ENCODE measurements around the gene ADPRHL1. TPM values are rescaled to one million over a fixed set of nuclear protein-coding genes. Genes with fewer than 3 reads are reported as not detected.

Gene ADPRHL1
- total RNA-seq, 2 donors from 2014 or later = 1.8 to 1.9 TPM

- DNase-seq (ENCODE audit: low spot score) (peak; percentile 71), ATAC-seq (peak; percentile 26 to 37)
- Mint-ChIP-seq H3K9me3 (no peaks in the 10 kb centered on the region), H3K27me3 (no peaks in the 10 kb centered on the region), H3K4me3 (peak overlapping the region; percentile 92), H3K27ac (peak overlapping the region; percentile 37 to 81), H3K36me3 (no peaks in the 10 kb centered on the region), H3K4me1 (ENCODE audit: low read depth in 2 of 2) (peaks cover 40 to 45% of the 10 kb centered on the region in 2 donors)
Measured at GRCh38 chr13:113489549-113490495, 36.5 kb upstream of the ADPRHL1 start.

GRCh38 chr13:113489171-113489548 is 35.9 kb upstream of the ADPRHL1 start:
- no peaks in the 10 kb centered on the region for H3K9me3 Mint-ChIP-seq
- peak overlapping the region; percentile 92 for H3K4me3 Mint-ChIP-seq
- ATAC-seq = no peak
- H3K36me3 Mint-ChIP-seq = no peaks in the 10 kb centered on the region
- no peak for DNase-seq (ENCODE audit: low spot score)
- peak overlapping the region; percentile 37 to 81 for H3K27ac Mint-ChIP-seq
- H3K4me1 Mint-ChIP-seq (ENCODE audit: low read depth in 2 of 2) = peaks cover 37 to 42% of the 10 kb centered on the region in 2 donors
- no peaks in the 10 kb centered on the region for H3K27me3 Mint-ChIP-seq

GRCh38 chr13:113488283-113488682 is 35.0 kb upstream of the ADPRHL1 start:
- Mint-ChIP-seq H3K4me1 (ENCODE audit: low read depth in 2 of 2) (peaks cover 29 to 33% of the 10 kb centered on the region in 2 donors), H3K9me3 (no peaks in the 10 kb centered on the region), H3K27ac (no peak overlapping the region), H3K36me3 (no peaks in the 10 kb centered on the region), H3K27me3 (no peaks in the 10 kb centered on the region), H3K4me3 (peak overlapping the region; percentile 40)
- ATAC-seq (no peak), DNase-seq (ENCODE audit: low spot score) (no peak)

GRCh38 chr13:113486698-113487097 is 33.4 kb upstream of the ADPRHL1 start:
- H3K9me3 Mint-ChIP-seq = no peaks in the 10 kb centered on the region
- no peak for DNase-seq (ENCODE audit: low spot score)
- H3K36me3 Mint-ChIP-seq = no peaks in the 10 kb centered on the region
- ATAC-seq = no peak
- H3K4me3 Mint-ChIP-seq = no peak overlapping the region
- no peak overlapping the region for H3K27ac Mint-ChIP-seq
- no peaks in the 10 kb centered on the region for H3K27me3 Mint-ChIP-seq
- H3K4me1 Mint-ChIP-seq (ENCODE audit: low read depth in 2 of 2) = peaks cover 23 to 24% of the 10 kb centered on the region in 2 donors

- no peak for DNase-seq (ENCODE audit: low spot score)
- peaks cover 21 to 23% of the 10 kb centered on the region in 2 donors for H3K4me1 Mint-ChIP-seq (ENCODE audit: low read depth in 2 of 2)
- no peak overlapping the region for H3K4me3 Mint-ChIP-seq
- H3K27me3 Mint-ChIP-seq = no peaks in the 10 kb centered on the region
- ATAC-seq = no peak
- no peaks in the 10 kb centered on the region for H3K36me3 Mint-ChIP-seq
- H3K27ac Mint-ChIP-seq = no peak overlapping the region
- H3K9me3 Mint-ChIP-seq = no peaks in the 10 kb centered on the region
Measured at GRCh38 chr13:113485545-113485944, 32.3 kb upstream of the ADPRHL1 start.

GRCh38 chr13:113483504-113484293 is 30.4 kb upstream of the ADPRHL1 start:
- H3K27me3 Mint-ChIP-seq = no peaks in the 10 kb centered on the region
- H3K27ac Mint-ChIP-seq = no peak overlapping the region
- no peak for ATAC-seq
- peaks cover 6% of the 10 kb centered on the region for H3K36me3 Mint-ChIP-seq
- peaks cover 8 to 14% of the 10 kb centered on the region in 2 donors for H3K4me1 Mint-ChIP-seq (ENCODE audit: low read depth in 2 of 2)
- no peak overlapping the region for H3K4me3 Mint-ChIP-seq
- no peaks in the 10 kb centered on the region for H3K9me3 Mint-ChIP-seq
- no peak for DNase-seq (ENCODE audit: low spot score)

GRCh38 chr13:113483081-113483480 is 29.8 kb upstream of the ADPRHL1 start:
- H3K9me3 Mint-ChIP-seq = no peaks in the 10 kb centered on the region
- H3K4me3 Mint-ChIP-seq = no peak overlapping the region
- H3K27me3 Mint-ChIP-seq = no peaks in the 10 kb centered on the region
- H3K27ac Mint-ChIP-seq = no peak overlapping the region
- no peak for DNase-seq (ENCODE audit: low spot score)
- H3K36me3 Mint-ChIP-seq = peaks cover 8% of the 10 kb centered on the region
- H3K4me1 Mint-ChIP-seq (ENCODE audit: low read depth in 2 of 2) = peaks cover 3 to 9% of the 10 kb centered on the region in 2 donors
- no peak for ATAC-seq

GRCh38 chr13:113479179-113479578 is 25.9 kb upstream of the ADPRHL1 start:
- peaks cover 19% of the 10 kb centered on the region for H3K36me3 Mint-ChIP-seq
- no peak for ATAC-seq

GRCh38 chr13:113477724-113478123 is 24.4 kb upstream of the ADPRHL1 start:
- Mint-ChIP-seq H3K36me3 (peaks cover 19% of the 10 kb centered on the region), H3K27me3 (no peaks in the 10 kb centered on the region), H3K9me3 (no peaks in the 10 kb centered on the region), H3K27ac (no peak overlapping the region), H3K4me3 (no peak overlapping the region), H3K4me1 (ENCODE audit: low read depth in 2 of 2) (no peaks in the 10 kb centered on the region)
- ATAC-seq (no peak), DNase-seq (ENCODE audit: low spot score) (no peak)

More at GRCh38 chr13:113479179-113479578, 25.9 kb upstream of the ADPRHL1 start:
- no peaks in the 10 kb centered on the region for H3K27me3 Mint-ChIP-seq
- no peak overlapping the region for H3K27ac Mint-ChIP-seq
- H3K9me3 Mint-ChIP-seq = no peaks in the 10 kb centered on the region
- no peak overlapping the region for H3K4me3 Mint-ChIP-seq
- DNase-seq (ENCODE audit: low spot score) = no peak
- H3K4me1 Mint-ChIP-seq (ENCODE audit: low read depth in 2 of 2) = no peaks in the 10 kb centered on the region

GRCh38 chr13:113476811-113477210 is 23.5 kb upstream of the ADPRHL1 start:
- no peak overlapping the region for H3K4me3 Mint-ChIP-seq
- DNase-seq (ENCODE audit: low spot score) = no peak
- no peaks in the 10 kb centered on the region for H3K9me3 Mint-ChIP-seq
- H3K27me3 Mint-ChIP-seq = no peaks in the 10 kb centered on the region
- no peak for ATAC-seq
- H3K4me1 Mint-ChIP-seq (ENCODE audit: low read depth in 2 of 2) = no peaks in the 10 kb centered on the region
- H3K27ac Mint-ChIP-seq = no peak overlapping the region
- H3K36me3 Mint-ChIP-seq = peaks cover 19% of the 10 kb centered on the region

- H3K36me3 Mint-ChIP-seq = peaks cover 19% of the 10 kb centered on the region
- no peak for ATAC-seq
- no peak overlapping the region for H3K27ac Mint-ChIP-seq
- no peaks in the 10 kb centered on the region for H3K4me1 Mint-ChIP-seq (ENCODE audit: low read depth in 2 of 2)
- DNase-seq (ENCODE audit: low spot score) = no peak
- no peaks in the 10 kb centered on the region for H3K9me3 Mint-ChIP-seq
- no peak overlapping the region for H3K4me3 Mint-ChIP-seq
- no peaks in the 10 kb centered on the region for H3K27me3 Mint-ChIP-seq
Measured at GRCh38 chr13:113475911-113476310, 22.6 kb upstream of the ADPRHL1 start.

GRCh38 chr13:113475280-113475679 is 22.0 kb upstream of the ADPRHL1 start:
- H3K9me3 Mint-ChIP-seq = no peaks in the 10 kb centered on the region
- H3K27ac Mint-ChIP-seq = no peak overlapping the region
- H3K4me1 Mint-ChIP-seq (ENCODE audit: low read depth in 2 of 2) = peaks cover 0 to 3% of the 10 kb centered on the region in 2 donors
- peaks cover 19% of the 10 kb centered on the region for H3K36me3 Mint-ChIP-seq
- no peak for DNase-seq (ENCODE audit: low spot score)
- ATAC-seq = no peak
- no peaks in the 10 kb centered on the region for H3K27me3 Mint-ChIP-seq
- H3K4me3 Mint-ChIP-seq = no peak overlapping the region

GRCh38 chr13:113474179-113474578 is 20.9 kb upstream of the ADPRHL1 start:
- H3K27me3 Mint-ChIP-seq = no peaks in the 10 kb centered on the region
- H3K4me3 Mint-ChIP-seq = no peak overlapping the region
- no peak for DNase-seq (ENCODE audit: low spot score)
- no peak overlapping the region for H3K27ac Mint-ChIP-seq
- H3K4me1 Mint-ChIP-seq (ENCODE audit: low read depth in 2 of 2) = peaks cover 0 to 3% of the 10 kb centered on the region in 2 donors
- no peaks in the 10 kb centered on the region for H3K9me3 Mint-ChIP-seq
- ATAC-seq = no peak
- peaks cover 17% of the 10 kb centered on the region for H3K36me3 Mint-ChIP-seq

All from natural killer cell treated with Interleukin-12 subunit alpha and Interleukin-12 subunit beta and Interleukin-15 and Interleukin-18, amount 100 ng/mL, for 72 hours (primary cell).